Bronchial epithelial cell (primary cell): ENCODE results near the gene ZFP3. TPM values are rescaled to one million over a fixed set of nuclear protein-coding genes. Genes with fewer than 3 reads are reported as not detected.
A peak's percentile ranks its signal among the peaks of the same experiment; 100 is the strongest.

Experiments used
- DNase-seq: peaks from one replicate; pipeline ENCODE4 v3.0.0-alpha.2; 2010; ENCODE audit warnings: low read depth
- FAIRE-seq: peaks from 2 replicates; lab custom pipeline; 2011; peaks lifted over from hg19 to GRCh38; lab: Jason Lieb, UNC
- H3K27me3 ChIP-seq: 2 replicates; pipeline ENCODE4 v1.5.1; 2011; ENCODE audit warnings: low read length; ENCODE audit not compliant: control insufficient read depth, insufficient read depth
- H3K36me3 ChIP-seq: 2 replicates; pipeline ENCODE4 v1.5.1; 2011; ENCODE audit warnings: low read length; ENCODE audit not compliant: control insufficient read depth, insufficient read depth
- H3K4me3 ChIP-seq: 2 replicates; pipeline ENCODE4 v1.5.1; 2011; ENCODE audit warnings: mild to moderate bottlenecking, low read depth, low read length, control low read depth
- total RNA-seq: library from RNA; depleted of rRNA; stranded (reverse); fragments of >200 nt; gene quantifications from 2 replicates; pipeline ENCODE4 v1.2.1, GENCODE V29; 2014
- TF ChIP-seq, protein P1 (sequence below): IDR thresholded peaks from 2 replicates; pipeline ENCODE4 v1.5.1; 2011; ENCODE audit warnings: mild to moderate bottlenecking, moderate library complexity, low read length, control low read depth, inconsistent platforms; ENCODE audit not compliant: insufficient read depth, severe bottlenecking

ZFP3 gene
- total RNA-seq, 1 donor from 2014 or later: 0.53 TPM

GRCh38 chr17:5092218-5093010 is 14.1 kb downstream of the ZFP3 start:
- TF ChIP-seq, protein P1, sequence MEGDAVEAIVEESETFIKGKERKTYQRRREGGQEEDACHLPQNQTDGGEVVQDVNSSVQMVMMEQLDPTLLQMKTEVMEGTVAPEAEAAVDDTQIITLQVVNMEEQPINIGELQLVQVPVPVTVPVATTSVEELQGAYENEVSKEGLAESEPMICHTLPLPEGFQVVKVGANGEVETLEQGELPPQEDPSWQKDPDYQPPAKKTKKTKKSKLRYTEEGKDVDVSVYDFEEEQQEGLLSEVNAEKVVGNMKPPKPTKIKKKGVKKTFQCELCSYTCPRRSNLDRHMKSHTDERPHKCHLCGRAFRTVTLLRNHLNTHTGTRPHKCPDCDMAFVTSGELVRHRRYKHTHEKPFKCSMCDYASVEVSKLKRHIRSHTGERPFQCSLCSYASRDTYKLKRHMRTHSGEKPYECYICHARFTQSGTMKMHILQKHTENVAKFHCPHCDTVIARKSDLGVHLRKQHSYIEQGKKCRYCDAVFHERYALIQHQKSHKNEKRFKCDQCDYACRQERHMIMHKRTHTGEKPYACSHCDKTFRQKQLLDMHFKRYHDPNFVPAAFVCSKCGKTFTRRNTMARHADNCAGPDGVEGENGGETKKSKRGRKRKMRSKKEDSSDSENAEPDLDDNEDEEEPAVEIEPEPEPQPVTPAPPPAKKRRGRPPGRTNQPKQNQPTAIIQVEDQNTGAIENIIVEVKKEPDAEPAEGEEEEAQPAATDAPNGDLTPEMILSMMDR: no peak
- H3K4me3 ChIP-seq: no peak overlapping the region
- peaks cover 1% of the 10 kb centered on the region for H3K36me3 ChIP-seq
- no peak for FAIRE-seq
- DNase-seq: no peak
- H3K27me3 ChIP-seq: peaks cover 4% of the 10 kb centered on the region

DNA sequence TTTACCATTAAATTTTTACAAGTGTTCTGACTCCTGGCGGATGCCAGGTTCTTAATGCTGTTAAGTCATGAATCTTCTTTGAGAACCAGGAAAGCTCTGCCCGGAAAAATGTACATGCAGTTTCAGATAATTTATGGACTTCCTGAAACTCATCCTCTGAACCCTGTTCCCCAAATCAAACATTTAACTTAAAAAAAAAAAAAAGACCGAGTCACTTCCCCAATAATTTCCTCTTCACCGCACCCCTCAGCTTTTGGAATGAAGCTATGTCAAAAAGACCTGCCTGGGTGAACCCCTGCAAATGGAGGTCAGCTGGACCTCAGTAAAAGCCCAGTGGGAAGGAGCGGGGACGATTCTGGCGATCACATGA is 18.4 kb downstream of the ZFP3 start:
- TF ChIP-seq, protein P1: no peak
- no peak overlapping the region for H3K4me3 ChIP-seq
- no peak for DNase-seq
- H3K27me3 ChIP-seq: peaks cover 4% of the 10 kb centered on the region
- no peak for FAIRE-seq
- peaks cover 1% of the 10 kb centered on the region for H3K36me3 ChIP-seq

DNA sequence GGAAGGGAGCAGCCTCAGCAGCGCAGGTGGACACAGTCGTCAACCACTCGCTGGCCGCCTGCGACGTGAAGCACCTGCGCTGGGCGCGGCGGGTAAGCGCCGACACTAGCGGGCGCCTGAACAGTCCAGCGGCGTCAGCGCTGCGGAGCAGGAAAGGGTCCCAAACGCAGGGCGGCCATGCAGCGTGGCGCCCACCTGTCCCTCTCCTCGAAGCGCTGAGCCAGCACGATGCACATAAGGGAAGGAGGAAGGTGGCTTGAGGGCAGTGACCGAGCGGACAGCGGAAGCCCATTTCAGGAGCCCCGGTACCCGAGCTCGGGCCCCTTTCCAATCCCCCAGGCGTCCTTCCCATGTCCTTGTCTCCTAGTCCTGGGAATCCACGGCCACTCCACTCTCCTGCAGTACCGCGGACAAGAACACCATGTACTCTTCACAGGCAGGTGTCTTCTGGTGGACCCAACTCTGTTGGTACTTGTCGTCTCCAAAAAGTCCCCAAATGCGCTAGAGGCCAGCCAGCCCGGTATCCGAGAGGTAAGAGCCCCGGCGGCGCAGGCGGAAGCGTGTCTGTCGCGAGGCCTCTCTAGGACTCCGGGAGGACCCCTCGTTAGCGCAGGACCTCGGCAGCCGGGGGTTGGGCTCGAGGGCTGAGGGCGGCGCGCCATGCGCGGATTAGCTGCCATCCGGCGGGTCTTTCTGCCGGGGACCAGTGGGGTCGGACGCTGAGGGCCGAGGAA is 19.0 kb downstream of the ZFP3 start:
- Histone ChIP-seq H3K27me3 (peaks cover 4% of the 10 kb centered on the region), H3K4me3 (no peak overlapping the region), H3K36me3 (no peaks in the 10 kb centered on the region)
- FAIRE-seq (no peak), DNase-seq (no peak)
- TF ChIP-seq, protein P1: no peak

DNA sequence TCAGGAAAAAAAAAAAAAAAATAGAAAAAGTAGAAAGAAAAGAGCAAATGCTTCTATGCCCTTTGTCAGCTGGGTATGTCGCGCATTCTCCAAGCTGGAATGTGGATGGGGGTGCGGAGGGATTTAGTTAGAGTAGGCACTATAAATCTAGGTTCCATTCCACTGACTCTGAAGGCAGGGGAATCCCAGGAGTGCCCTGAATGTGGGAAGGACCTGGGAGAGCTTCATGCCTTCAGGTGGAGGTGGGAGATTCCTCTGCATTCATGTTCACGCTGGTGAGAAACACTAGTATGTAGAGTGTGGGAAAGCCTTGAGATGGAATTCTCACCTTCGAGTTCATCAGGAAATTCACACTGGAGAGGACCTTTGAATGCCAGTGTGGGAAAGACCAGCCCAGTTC is 21.0 kb downstream of the ZFP3 start:
- TF ChIP-seq, protein P1: no peak
- DNase-seq (no peak), FAIRE-seq (peak; percentile 32)
- Histone ChIP-seq H3K4me3 (no peak overlapping the region), H3K27me3 (peaks cover 4% of the 10 kb centered on the region), H3K36me3 (no peaks in the 10 kb centered on the region)

- Histone ChIP-seq H3K27me3 (peaks cover 4% of the 10 kb centered on the region), H3K4me3 (no peak overlapping the region), H3K36me3 (no peaks in the 10 kb centered on the region)
- no peak for DNase-seq
- TF ChIP-seq, protein P1: no peak
- no peak for FAIRE-seq
These were observed 22.6 kb downstream of the ZFP3 start for GRCh38 chr17:5100832-5101231.
